SK-MEL-5 (cell line): ENCODE measurements around the gene AACS. TPM values are rescaled to one million over a fixed set of nuclear protein-coding genes. Genes with fewer than 3 reads are reported as not detected.
A peak's percentile ranks its signal among the peaks of the same experiment; 100 is the strongest.

ENCODE experiments used
- DNase-seq: peaks from one replicate; pipeline ENCODE4 v3.0.0-alpha.2; 2016; ENCODE audit warnings: low read depth, low spot score
- in situ Hi-C: cut with HindIII; loops from 2 replicates; pipeline ENCODE4 v1.10.0; 2016; ENCODE audit warnings: low sequenced_read_pairs, high pct_unique_total_duplicates, low pct_unique_long_range_greater_than_20kb
- small RNA-seq, 2 experiments: library from RNA; depleted of rRNA; stranded (forward); fragments of <200 nt; gene quantifications; one replicate each; pipeline ENCODE3, GENCODE V24; 2014
- total RNA-seq: library from RNA; depleted of rRNA; stranded (reverse); fragments of >200 nt; shearing (Covaris generic); gene quantifications from 2 replicates; pipeline ENCODE4 v1.2.3, GENCODE V29; 2014; rRNA removed

AACS gene
- total RNA-seq, 1 experiment from 2014 or later = 13.0 TPM

DNA sequence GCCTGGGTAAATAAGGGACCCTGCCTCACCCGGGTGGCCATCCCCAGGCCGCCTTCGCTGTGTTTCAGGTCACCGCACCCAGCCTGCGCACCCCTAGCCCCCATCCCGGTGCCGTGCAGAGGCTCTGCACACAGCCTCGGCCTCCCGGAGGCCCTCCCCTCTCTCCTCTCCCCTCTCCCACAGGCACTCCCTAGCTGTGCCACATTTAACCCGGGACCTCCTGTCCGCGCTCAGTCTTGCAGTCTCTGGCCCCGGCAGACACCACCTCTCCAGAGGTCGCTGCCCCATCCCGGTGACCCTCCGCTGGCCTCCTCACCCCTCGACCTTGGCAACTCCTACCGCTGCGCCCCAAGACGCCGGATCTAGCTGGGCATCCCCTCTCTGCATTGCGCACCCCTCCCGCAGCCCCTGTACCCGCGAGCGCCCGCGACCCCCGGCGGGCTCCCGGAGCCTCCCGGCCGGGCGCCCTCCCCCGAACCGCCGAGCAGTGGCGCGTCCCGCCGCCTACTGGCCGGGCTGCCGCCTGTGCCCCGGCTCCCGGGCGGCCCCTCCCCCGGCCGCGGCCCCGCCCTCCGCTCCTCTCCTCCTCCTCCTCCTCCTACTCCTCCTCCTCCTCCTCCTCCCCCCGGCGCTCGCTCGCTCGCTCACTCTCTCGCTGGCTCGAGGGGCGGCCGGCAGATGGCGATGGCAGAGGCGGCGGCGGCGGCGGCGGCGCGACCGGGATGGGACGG, 120.7 kb downstream of the AACS start, which contains the start of gene TMEM132B:
Gene TMEM132B, plus strand, starts transcription at position 647 of the 731 bp plus-strand sequence.
- peak; percentile 64 for DNase-seq
- in situ Hi-C loops = no loop called here

DNA sequence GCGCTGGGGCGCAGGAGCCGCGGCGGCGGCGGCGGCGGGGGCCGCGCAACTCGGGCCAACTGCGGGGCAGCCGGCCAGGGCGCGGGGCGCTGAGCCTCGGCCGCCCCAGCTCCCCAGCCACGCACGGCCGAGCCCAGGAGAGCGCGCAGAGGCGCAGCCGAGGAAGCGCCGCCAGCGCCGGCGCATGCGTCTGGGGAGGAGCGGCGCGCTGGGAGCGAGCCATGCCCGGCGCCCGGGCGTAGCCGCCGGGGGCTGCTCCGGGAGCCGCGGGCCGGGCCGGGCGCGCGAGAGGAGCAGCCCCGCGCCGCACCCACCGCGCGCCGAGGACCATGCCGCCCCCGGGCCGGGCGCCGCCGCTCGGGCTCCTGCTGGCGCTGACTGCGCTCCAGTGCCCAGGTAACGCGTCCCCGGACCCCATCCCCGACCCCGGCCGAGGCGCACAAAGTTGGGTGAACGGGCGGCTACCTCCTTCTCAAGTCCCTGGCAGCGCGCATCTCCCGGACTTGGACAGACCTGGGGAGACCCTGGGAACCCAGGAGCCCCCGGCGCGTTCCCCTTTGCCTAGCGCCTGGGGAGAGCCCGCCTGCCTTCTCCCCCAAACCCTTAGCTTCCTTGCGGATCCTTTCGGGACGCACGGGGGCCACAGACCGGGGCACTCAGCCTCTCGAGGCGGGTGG, 121.4 kb downstream of the AACS start:
- in situ Hi-C loops = no loop called here
- DNase-seq = no peak

DNA sequence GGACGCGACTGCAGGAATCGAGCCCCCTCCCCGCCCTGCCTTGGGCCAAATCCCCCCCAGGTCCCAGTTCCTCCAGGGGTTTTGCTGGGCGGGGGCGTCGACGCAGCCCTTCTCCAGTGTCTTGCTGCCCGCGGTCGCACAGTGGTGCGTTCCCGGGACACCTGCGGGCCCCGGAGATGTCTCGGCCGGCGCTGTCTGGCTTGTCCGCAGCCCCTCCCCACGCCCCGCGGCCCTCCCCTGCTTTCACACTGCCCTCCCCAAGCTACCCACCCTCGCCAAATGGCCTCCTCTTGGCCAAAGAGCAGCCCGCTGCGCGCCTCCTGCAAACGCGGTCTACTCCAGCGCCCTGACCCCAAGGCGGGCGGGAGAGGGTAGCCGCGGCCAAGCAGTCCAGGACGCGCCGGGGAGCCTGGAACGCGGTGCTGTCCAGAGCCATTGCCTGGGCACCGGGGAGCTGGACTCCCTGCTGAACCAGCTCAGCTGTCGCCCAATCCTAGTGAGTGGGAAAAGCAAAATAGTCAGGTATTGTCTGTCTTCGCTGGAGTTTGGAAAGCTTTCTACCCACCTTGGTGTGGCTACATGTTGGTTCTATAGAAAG, 122.0 kb downstream of the AACS start:
- in situ Hi-C loops = no loop called here
- no peak for DNase-seq

DNA sequence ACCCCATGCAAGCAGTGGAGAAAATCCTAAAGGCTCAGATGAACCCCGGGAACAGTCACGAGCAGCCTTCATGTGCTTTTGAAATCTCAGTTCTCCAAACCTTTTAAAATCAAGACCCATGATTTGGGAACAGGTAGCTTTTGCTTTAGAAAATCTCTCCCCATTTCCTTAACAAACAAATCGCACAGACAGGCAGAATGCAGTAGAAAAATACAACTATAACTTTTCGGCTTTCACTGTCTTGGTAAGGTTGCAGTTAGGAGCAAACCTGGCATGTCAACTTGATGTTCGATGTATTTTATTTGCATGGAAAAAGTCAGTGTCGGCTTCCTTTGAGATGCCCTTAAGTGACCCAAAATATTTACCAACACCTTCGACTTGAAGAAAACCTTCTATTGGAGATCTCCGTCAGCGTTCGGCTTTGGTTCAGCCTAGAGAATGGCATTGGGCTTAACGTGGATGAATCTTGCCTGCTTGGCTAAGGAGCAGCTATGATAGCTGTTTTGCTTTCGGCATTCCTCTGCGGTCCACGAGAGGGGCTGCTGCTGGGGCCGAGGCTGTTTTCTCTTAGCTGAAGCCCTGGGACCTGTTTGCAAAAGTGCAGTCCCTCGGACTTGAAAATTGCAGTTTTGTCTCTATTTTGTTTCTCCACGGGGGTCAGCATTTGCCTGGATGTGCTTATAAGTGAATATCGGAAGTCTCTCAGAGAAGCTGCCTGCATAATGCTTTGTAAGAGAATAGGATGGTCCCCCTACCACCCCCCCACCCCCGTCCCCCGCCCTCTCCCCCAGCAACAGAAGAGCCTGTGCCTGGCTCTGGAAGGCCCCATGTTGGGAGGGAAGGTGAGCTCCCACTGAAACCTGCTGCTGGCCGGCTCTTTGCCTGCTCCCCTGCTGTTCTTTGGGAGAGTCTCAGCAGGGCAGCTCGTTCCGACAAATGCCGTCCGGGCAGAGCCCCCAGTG, 122.8 kb downstream of the AACS start:
- in situ Hi-C loops = no loop called here
- no peak for DNase-seq

DNA sequence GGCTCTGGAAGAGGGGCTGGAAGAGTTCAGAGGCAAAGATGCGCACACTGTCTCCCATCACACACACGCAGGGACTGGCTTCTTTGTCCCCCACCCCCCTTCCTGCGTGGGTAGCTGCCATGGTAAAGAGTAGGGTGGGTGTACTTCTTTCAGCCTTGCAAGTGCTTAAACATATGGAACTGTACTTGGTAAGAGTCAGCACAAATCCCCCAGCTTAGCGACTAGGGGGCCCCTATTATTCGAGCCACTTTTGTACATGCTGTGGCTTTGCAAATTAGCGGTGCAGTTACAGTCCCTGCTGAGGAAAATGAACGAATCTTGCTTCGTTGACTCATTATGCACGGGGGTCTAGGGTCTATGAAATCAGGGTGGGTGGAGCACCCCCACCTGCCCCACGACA, 123.8 kb downstream of the AACS start:
- in situ Hi-C loops = no loop called here
- no peak for DNase-seq

DNA sequence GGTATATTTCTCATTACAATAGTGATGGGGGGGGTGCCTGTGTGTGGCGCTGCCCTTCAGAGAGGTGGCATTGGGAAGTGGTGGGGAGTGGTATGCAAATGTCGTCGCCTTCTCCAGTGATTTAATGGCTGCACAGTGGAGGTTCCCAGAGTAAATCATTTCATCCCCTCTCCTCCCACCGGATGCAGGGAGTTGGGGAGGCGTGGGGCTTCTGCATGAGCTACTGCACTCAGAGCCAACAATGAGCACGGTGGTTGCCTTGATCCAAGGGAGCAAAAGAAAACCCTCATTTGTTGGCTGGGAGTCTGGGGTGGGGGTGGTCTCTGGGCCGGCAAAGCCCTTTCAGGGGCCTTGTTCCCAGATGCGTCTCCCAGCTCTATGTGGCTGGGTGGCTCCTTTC, 124.3 kb downstream of the AACS start:
- in situ Hi-C loops = no loop called here
- no peak for DNase-seq

DNA sequence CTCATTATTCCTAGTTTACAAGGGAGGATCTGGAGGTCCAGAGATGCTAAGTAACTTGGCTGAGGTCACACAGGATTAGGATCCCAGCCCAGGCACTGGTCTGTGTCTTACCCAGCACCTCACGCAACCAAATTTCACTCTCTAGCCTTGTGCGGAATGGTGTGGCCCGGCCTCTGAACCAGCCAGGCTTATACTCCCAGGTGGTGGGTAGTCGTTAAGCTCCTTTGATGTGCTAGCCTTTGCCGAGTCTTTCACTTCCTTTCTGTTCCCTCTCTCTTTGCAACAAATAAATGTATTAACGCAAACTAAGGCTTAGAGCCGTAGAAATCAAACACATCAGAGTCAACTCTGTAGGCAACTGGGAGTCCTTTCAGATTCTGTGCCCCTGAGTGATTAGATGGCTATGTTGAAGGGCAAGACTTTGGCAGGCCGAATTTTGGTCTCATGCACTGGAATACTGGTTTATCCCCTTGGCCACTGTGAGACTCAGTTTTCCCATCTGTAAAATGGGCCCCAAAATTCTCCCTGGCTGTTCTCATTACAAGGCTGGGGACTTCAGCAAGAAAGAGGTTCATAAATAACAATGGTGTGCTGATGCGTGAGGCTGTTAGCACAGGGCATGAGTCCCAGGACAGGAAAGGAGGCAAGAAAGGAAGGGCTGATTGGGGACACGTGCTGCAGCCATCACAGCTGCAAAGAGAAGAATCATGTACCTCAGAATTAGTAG, 126.3 kb downstream of the AACS start:
- in situ Hi-C loops = no loop called here
- DNase-seq = no peak

DNA sequence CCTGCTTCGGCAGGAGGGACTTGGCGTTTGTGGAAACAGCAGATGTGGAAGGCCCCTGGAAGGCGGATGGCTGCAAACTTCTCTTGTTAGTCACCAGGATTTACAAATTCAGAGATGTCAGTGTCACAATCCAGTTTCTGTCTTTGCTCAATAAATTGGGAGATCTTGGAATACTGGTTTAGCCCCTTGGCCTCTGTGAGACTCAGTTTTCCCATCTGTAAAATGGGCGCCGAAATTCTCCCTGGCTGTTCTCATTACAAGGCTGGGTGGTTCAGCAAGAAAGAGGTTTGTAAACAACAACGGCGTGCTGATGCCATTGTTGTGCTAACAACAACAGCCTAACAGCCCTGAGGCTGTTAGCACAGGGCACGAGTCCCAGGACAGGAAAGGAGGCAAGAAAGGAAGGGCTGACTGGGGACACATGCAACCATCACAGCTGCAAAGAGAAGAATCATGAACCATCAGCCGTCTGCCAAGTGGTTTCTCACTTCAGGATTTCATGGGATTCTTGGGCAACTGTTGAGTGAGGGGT, 127.5 kb downstream of the AACS start:
- no peak for DNase-seq
- in situ Hi-C loops = no loop called here

Small RNA genes within 50 kb of the gene (small RNA-seq; reads per million reads assigned to genes)
- gene AC122688.1 = 0 reads per million in 2 experiments

Other genes with a start within 250 kb of the AACS start
- gene SCARB1, start 201.6 kb upstream of the AACS start, total RNA-seq = 184 and 193 TPM in 2 replicates
- 1,930 and 2,016 TPM in 2 replicates for gene UBC, start 150.8 kb upstream of the AACS start, total RNA-seq
- 38.2 and 48.2 TPM in 2 replicates for gene DHX37, start 76.3 kb upstream of the AACS start, total RNA-seq
- gene BRI3BP, start 71.8 kb upstream of the AACS start, total RNA-seq = 12.0 and 12.2 TPM in 2 replicates
- gene TMEM132B, start 121.0 kb downstream of the AACS start, total RNA-seq = 6.1 and 6.8 TPM in 2 replicates